ENCODE measurements around the gene CTDSP2.

DNA sequence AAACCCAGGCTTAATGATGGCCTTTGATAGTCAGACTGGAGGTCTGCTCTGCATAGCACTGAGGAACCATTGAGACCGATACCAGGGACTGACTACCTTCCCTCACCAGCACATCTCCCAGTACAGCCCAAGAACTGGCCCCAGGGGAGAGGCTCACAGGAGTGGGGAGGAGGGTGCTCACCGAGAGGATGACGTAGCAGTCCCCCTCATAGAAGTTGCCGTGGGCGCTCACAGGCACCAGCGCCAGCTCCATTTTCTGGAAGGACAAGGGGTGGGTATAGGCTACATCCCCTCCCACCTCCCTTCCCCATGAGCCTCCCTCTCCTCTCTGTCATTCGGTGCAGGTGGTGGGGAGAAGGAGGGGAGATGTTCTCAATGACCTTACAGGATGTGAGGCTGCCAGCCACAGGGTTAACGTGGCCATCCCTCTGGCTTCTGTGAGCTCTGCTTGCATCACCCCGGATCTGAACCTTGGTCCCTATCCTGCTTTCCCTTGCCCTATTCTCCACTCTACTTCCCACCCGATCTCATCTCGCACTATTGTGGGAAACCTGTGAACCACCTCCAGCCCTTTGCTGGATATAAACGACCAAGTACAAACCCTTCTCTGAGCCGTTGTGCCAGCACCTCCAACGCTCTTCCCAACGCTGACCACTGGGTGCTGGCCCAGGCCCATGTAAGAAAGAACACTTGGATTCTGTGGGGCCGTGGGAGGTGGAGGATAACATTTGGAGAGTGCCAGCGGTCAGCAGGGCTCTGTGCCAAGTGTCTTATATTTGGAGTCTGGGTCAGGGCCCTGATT, 32.4 kb downstream of the CTDSP2 start:
- TF ChIP-seq TAF1 (IDR thresholded peaks at IDR 0.05; ENCODE audit: borderline replicate concordance, low read depth, low read length), result no peak
- no peak for TF ChIP-seq POLR2AphosphoS5 (IDR thresholded peaks at IDR 0.05; ENCODE audit: low read depth, low read length)
